Adrenal gland (tissue), 12 donors: ENCODE measurements around the gene TRPC5OS. TPM values are rescaled to one million over a fixed set of nuclear protein-coding genes. Genes with fewer than 3 reads are reported as not detected.
A peak's percentile ranks its signal among the peaks of the same experiment; 100 is the strongest.

ENCODE experiments used
- DNase-seq, 7 donors: peaks; one replicate each; pipeline ENCODE4 v3.0.0-alpha.2; 2019 to 2020
- H3K27ac ChIP-seq, 5 donors: fragments of 200-600 bp; sonication (generic) in 4 of 5; 1 replicate in 3 of 5; 2 replicates in 2 of 5; pipeline versions ENCODE4 v1.5.1 to v1.8.0; 2016 to 2020; ENCODE audit warnings: mild to moderate bottlenecking in 1 of 5
- H3K27me3 ChIP-seq: fragments of 200-600 bp; 2 replicates; pipeline ENCODE4 v1.8.0; 2021
- H3K36me3 ChIP-seq, 2 donors: fragments of 200-600 bp; replicated peaks in 1 of 2; 1 replicate in 1 of 2; 2 replicates in 1 of 2; pipeline versions ENCODE4 v1.5.1 to v1.8.0; 2018 to 2022
- H3K4me1 ChIP-seq, 2 donors: fragments of 200-600 bp; replicated peaks in 1 of 2; 1 replicate in 1 of 2; 2 replicates in 1 of 2; pipeline versions ENCODE4 v1.5.1 to v1.8.0; 2018 to 2021
- H3K4me3 ChIP-seq, 4 donors: fragments of 200-600 bp; sonication (generic) in 3 of 4; one replicate each; pipeline ENCODE4 v1.5.1; 2016 to 2018
- H3K9me3 ChIP-seq, 3 donors: fragments of 200-600 bp; sonication (generic) in 1 of 3; replicated peaks in 1 of 3; 1 replicate in 2 of 3; 2 replicates in 1 of 3; pipeline versions ENCODE4 v1.5.1 to v1.8.0; 2016 to 2021
- CTCF ChIP-seq, 6 experiments: fragments of 450-650 bp in 4 of 6; fragments of 200-600 bp in 2 of 6; sonication (generic) in 1 of 6; IDR thresholded peaks; 1 replicate in 5 of 6; 2 replicates in 1 of 6; pipeline versions ENCODE4 v1.5.1 to v1.8.0; 2016 to 2021; ENCODE audit warnings: antibody characterized with exemption in 6 of 6, mild to moderate bottlenecking in 2 of 6, moderate library complexity in 1 of 6
- POLR2A ChIP-seq, 2 donors: fragments of 450-650 bp; IDR thresholded peaks; one replicate each; pipeline ENCODE4 v1.6.1; 2017; ENCODE audit warnings: antibody characterized with exemption in 2 of 2, mild to moderate bottlenecking in 2 of 2, moderate library complexity in 1 of 2
- WGBS, 4 donors: extraction: QIAGEN DNeasy Blood & Tissue Kit in 2 of 4; methylation state at CpG; one replicate each; pipeline versions ENCODE4 v1.1.5 to v1.1.7; 2013 to 2017; 5-methylcytosine and 5-hydroxymethylcytosine counted together
- intact Hi-C, 2 donors: fragments of 100-400 bp; cut with DNase I; formaldehyde crosslinking; loops; one replicate each; pipeline versions ENCODE4 v1.14.1 to v1.15.0; 2022 to 2023
- polyA plus RNA-seq, 3 donors: library from polyadenylated mRNA; stranded (reverse); fragments of 200-250 nt in 2 of 3; fragments of 350-450 nt in 1 of 3; fragmentation: Illumina TruSeq in 1 of 3; extraction: RNeasy Lipid Tissue Mini Kit (QIAGEN cat#74804) in 1 of 3; gene quantifications; one replicate each; pipeline ENCODE4 v1.2.3, GENCODE V29; 2013 to 2014
- total RNA-seq, 9 donors: library from RNA; depleted of rRNA in 4 of 9; stranded (reverse); fragments of >200 nt in 4 of 9; fragments of 120-200 nt in 1 of 9; fragmentation: NEBNext Ultra II Directional in 1 of 9; extraction: Animal tissue kit (Norgen Biotek cat#: 25700) in 1 of 9; gene quantifications; one replicate each; pipeline versions ENCODE4 v1.1.0 to v1.2.4, GENCODE V29; 2013 to 2023
- donor health status: healthy with polysubstance abuse.
- donor health status: Bipolar disorder and iron deficiency.
- donor health status: DM: yes; HTN: yes; CAD: no.
- donor health status: DM: no; HTN: no; CAD: no.
- donor health status: DM: no; HTN: no; CAD: no.
- donor health status: DM: yes; HTN: yes; CAD: no.

Gene TRPC5OS
- total and polyA plus RNA-seq, 12 donors, result 0.03 to 0.38 (median 0.22) TPM; not detected in 9

GRCh38 chrX:111917591-111917990, 41.6 kb downstream of the TRPC5OS start:
- intact Hi-C loops, result no loop called here
- H3K4me1 ChIP-seq, result no peaks in the 10 kb centered on the region
- H3K36me3 ChIP-seq, result no peaks in the 10 kb centered on the region
- peak in 1 of 7 donors; percentile 1 for DNase-seq
- H3K27me3 ChIP-seq, result peaks cover 11% of the 10 kb centered on the region
- no peak overlapping the region for H3K27ac ChIP-seq
- H3K4me3 ChIP-seq, result no peak overlapping the region
- H3K9me3 ChIP-seq, result no peaks in the 10 kb centered on the region
- TF ChIP-seq POLR2A (IDR thresholded peaks at IDR 0.05), result no peak

- intact Hi-C loops, result no loop called here
- peaks cover 44% of the 10 kb centered on the region for H3K27me3 ChIP-seq
- DNase-seq, result no peak
These were observed 52.5 kb downstream of the TRPC5OS start for GRCh38 chrX:111928456-111928855.

More at GRCh38 chrX:111928456-111928855, 52.5 kb downstream of the TRPC5OS start:
- Histone ChIP-seq H3K27ac (no peak overlapping the region), H3K9me3 (no peaks in the 10 kb centered on the region), H3K4me1 (no peaks in the 10 kb centered on the region), H3K36me3 (no peaks in the 10 kb centered on the region), H3K4me3 (no peak overlapping the region)
- WGBS, 4 donors, result 74 to 83% (median 78%) methylated on average over 4 of the region's 4 CpGs
- TF ChIP-seq CTCF (IDR thresholded peaks at IDR 0.05) (no peak), POLR2A (IDR thresholded peaks at IDR 0.05) (no peak)

Other genes starting within 250 kb of the TRPC5OS start
- gene ALG13, start 195.0 kb upstream of the TRPC5OS start, total RNA-seq, result 10 to 100 TPM; 30.3 to 98.1 (median 52.0) TPM
- gene ALG13, start 195.0 kb upstream of the TRPC5OS start, polyA plus RNA-seq, result 10 to 100 TPM; 44.6 to 68.7 (median 53.7) TPM
- gene TRPC5, start 206.6 kb downstream of the TRPC5OS start, total RNA-seq, result under 1 TPM in 4 of 9 donors, not detected in 5; under 0.01 to 0.56 (median 0.19) TPM
- gene TRPC5, start 206.6 kb downstream of the TRPC5OS start, polyA plus RNA-seq, result under 1 TPM in 1 of 3 donors, not detected in 2; 0.20 TPM
- not detected for gene RTL4, start 206.8 kb downstream of the TRPC5OS start, total RNA-seq
- gene RTL4, start 206.8 kb downstream of the TRPC5OS start, polyA plus RNA-seq, result not detected